Thyroid gland (tissue), 4 donors: ENCODE results near the gene IRGC. TPM values are rescaled to one million over a fixed set of nuclear protein-coding genes. Genes with fewer than 3 reads are reported as not detected.

Source experiments
- DNase-seq, 2 donors: peaks; one replicate each; pipeline ENCODE4 v3.0.0-alpha.2; 2019
- H3K27ac ChIP-seq, 3 donors: fragments of 200-600 bp; sonication (generic); 1 replicate in 2 of 3; 2 replicates in 1 of 3; pipeline ENCODE4 v1.5.1; 2016 to 2019; ENCODE audit warnings: mild to moderate bottlenecking in 1 of 3, moderate library complexity in 1 of 3
- H3K27me3 ChIP-seq: fragments of 200-600 bp; sonication (generic); one replicate; pipeline ENCODE4 v1.5.1; 2019
- H3K36me3 ChIP-seq, 2 donors: fragments of 200-600 bp; sonication (generic); one replicate each; pipeline ENCODE4 v1.5.1; 2016 to 2019
- H3K4me1 ChIP-seq, 2 donors: fragments of 200-600 bp; sonication (generic); one replicate each; pipeline ENCODE4 v1.5.1; 2017 to 2019
- H3K4me3 ChIP-seq, 3 donors: fragments of 200-600 bp; sonication (generic); replicated peaks in 1 of 3; 1 replicate in 2 of 3; 2 replicates in 1 of 3; pipeline ENCODE4 v1.5.1; 2016; ENCODE audit warnings: mild to moderate bottlenecking in 1 of 3
- H3K9me3 ChIP-seq: fragments of 200-600 bp; sonication (generic); one replicate; pipeline ENCODE4 v1.5.1; 2017
- POLR2A ChIP-seq, 2 donors: fragments of 450-650 bp; IDR thresholded peaks; one replicate each; pipeline ENCODE4 v1.6.1; 2017; ENCODE audit warnings: antibody characterized with exemption in 2 of 2, mild to moderate bottlenecking in 2 of 2, moderate library complexity in 1 of 2
- WGBS, 2 donors: methylation state at CpG; one replicate each; pipeline ENCODE4 v1.1.5; 2017; 5-methylcytosine and 5-hydroxymethylcytosine counted together
- intact Hi-C: fragments of 100-400 bp; cut with DNase I; formaldehyde crosslinking; loops from one replicate; pipeline ENCODE4 v1.15.1; 2023
- total RNA-seq, 4 donors: library from RNA; depleted of rRNA; stranded (reverse); fragments of >200 nt; gene quantifications; one replicate each; pipeline ENCODE4 v1.2.3, GENCODE V29; 2016
- TF ChIP-seq, protein P1 (sequence below), 6 experiments: fragments of 200-600 bp in 3 of 6; fragments of 450-650 bp in 3 of 6; sonication (generic) in 3 of 6; IDR thresholded peaks; one replicate each; pipeline ENCODE4 v1.5.1; 2016 to 2019; ENCODE audit warnings: antibody characterized with exemption in 6 of 6, mild to moderate bottlenecking in 2 of 6, inconsistent platforms in 1 of 6, moderate library complexity in 1 of 6

IRGC gene
- total RNA-seq, 4 donors from 2014 or later = 1.1 TPM; not detected in 3

DNA sequence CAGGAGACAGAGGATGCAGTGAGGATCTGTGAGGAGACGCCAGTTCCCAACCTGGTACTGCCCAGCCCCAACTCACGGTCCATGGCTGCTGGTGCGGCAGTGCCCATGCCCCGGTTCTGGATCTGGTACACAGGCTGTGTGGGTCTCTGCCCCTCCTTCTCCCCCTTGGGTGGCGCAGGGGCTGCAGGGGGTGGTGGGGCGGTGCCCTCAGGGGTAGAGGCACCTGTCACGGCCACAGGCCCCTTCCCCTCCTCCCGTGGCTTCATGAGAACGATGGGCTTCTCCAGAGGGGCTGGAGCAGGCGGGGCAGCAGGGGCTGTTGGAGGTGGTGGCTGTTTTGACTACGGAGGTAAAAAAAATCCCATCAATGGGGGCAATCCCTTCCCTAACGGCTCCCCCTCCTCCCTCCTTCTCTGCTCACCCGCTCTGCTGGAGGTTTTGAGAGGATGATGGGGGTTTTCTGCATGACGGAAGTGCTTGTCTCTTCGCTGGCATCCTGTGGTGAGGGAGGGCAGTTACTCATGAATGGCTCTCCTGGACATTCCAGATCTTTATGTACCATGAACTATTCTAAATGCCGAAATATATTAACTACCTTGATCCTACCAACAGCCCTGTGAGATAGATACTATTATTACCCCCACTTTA lies 31.8 kb downstream of the IRGC start:
- Histone ChIP-seq H3K27me3 (no peaks in the 10 kb centered on the region), H3K4me3 (no peak overlapping the region), H3K27ac (no peak overlapping the region), H3K36me3 (peaks cover 40 to 53% of the 10 kb centered on the region in 2 donors), H3K9me3 (no peaks in the 10 kb centered on the region), H3K4me1 (no peaks in the 10 kb centered on the region)
- TF ChIP-seq POLR2A (IDR thresholded peaks at IDR 0.05) = no peak
- TF ChIP-seq, protein P1, sequence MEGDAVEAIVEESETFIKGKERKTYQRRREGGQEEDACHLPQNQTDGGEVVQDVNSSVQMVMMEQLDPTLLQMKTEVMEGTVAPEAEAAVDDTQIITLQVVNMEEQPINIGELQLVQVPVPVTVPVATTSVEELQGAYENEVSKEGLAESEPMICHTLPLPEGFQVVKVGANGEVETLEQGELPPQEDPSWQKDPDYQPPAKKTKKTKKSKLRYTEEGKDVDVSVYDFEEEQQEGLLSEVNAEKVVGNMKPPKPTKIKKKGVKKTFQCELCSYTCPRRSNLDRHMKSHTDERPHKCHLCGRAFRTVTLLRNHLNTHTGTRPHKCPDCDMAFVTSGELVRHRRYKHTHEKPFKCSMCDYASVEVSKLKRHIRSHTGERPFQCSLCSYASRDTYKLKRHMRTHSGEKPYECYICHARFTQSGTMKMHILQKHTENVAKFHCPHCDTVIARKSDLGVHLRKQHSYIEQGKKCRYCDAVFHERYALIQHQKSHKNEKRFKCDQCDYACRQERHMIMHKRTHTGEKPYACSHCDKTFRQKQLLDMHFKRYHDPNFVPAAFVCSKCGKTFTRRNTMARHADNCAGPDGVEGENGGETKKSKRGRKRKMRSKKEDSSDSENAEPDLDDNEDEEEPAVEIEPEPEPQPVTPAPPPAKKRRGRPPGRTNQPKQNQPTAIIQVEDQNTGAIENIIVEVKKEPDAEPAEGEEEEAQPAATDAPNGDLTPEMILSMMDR (IDR thresholded peaks at IDR 0.05) = no peak
- intact Hi-C loops = loop anchor here (5.0 kb wide), 1 partner anchor 35 kb away; the partner anchor contains the start of gene KCNN4
- no peak for DNase-seq
- WGBS, 2 donors = 83 to 84% methylated on average over 8 to 15 of the region's 16 CpGs

DNA sequence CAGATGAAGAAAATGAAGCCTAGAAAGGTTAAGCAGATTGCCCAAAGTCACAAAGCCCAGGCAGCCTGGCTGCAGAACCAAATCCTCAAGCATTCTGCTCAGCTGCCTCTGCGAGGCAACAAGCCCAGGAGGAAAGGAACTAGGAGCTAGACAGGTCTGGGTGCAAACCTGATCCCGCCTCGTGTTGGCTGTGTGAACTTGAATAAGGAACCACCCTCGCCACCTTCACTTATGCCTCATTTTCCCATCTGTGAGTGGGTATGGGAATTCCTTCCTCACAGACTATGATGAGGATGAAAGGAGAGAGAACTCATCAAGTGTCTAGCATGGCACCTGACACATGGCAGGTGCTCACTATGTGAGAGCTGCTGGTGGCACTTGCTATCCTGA lies 32.3 kb downstream of the IRGC start:
- DNase-seq = no peak
- Histone ChIP-seq H3K4me1 (peaks cover 3 to 4% of the 10 kb centered on the region in 2 donors), H3K27me3 (no peaks in the 10 kb centered on the region), H3K27ac (no peak overlapping the region), H3K4me3 (no peak overlapping the region), H3K9me3 (no peaks in the 10 kb centered on the region), H3K36me3 (peaks cover 40 to 53% of the 10 kb centered on the region in 2 donors)
- intact Hi-C loops = loop anchor here (5.0 kb wide), 1 partner anchor 34 kb away; the partner anchor contains the start of gene KCNN4
- WGBS, 2 donors = 87 to 90% methylated on average over 4 of the region's 4 CpGs
- TF ChIP-seq POLR2A (IDR thresholded peaks at IDR 0.05) = no peak
- TF ChIP-seq, protein P1 (IDR thresholded peaks at IDR 0.05) = no peak

- peaks cover 40 to 51% of the 10 kb centered on the region in 2 donors for H3K36me3 ChIP-seq
- H3K4me1 ChIP-seq = peaks cover 8 to 9% of the 10 kb centered on the region in 2 donors
- H3K27me3 ChIP-seq = no peaks in the 10 kb centered on the region
- DNase-seq = no peak
- no peak overlapping the region for H3K4me3 ChIP-seq
- WGBS, 2 donors = 77 to 79% methylated on average over 4 of the region's 4 CpGs
- intact Hi-C loops = loop anchor here (5.0 kb wide), 1 partner anchor 34 kb away; the partner anchor contains the start of gene KCNN4
- H3K9me3 ChIP-seq = no peaks in the 10 kb centered on the region
- no peak for TF ChIP-seq POLR2A (IDR thresholded peaks at IDR 0.05)
- TF ChIP-seq, protein P1 (IDR thresholded peaks at IDR 0.05) = no peak
- H3K27ac ChIP-seq = no peak overlapping the region
Observed at GRCh38 chr19:43748685-43749084, 32.8 kb downstream of the IRGC start.

DNA sequence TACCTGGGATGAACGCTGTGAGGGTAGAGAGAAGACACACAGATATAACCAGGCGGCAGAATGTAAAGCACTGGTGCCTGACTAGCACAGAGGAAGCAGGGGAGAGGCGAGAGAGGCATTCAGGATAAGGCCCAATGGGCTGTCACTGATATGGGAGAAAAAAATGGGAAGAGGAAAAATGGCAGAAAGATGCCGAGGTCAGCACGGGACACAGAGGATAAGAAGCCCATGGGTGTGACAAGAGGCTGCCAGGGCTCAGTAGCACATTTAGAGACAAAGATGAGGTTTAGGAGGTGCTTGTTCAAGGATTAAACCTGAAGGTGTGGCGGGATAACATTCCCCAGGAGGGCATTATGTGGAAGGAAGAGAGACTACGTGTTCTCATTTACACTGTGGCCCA lies 33.3 kb downstream of the IRGC start:
- Histone ChIP-seq H3K9me3 (no peaks in the 10 kb centered on the region), H3K36me3 (peaks cover 40 to 46% of the 10 kb centered on the region in 2 donors), H3K4me3 (no peak overlapping the region), H3K27me3 (no peaks in the 10 kb centered on the region), H3K4me1 (peaks cover 11 to 13% of the 10 kb centered on the region in 2 donors), H3K27ac (no peak overlapping the region)
- WGBS, 2 donors = 87 to 89% methylated on average over 7 of the region's 7 CpGs
- intact Hi-C loops = loop anchor here (5.0 kb wide), 1 partner anchor 33 kb away; the partner anchor contains the start of gene KCNN4
- no peak for DNase-seq
- TF ChIP-seq POLR2A (IDR thresholded peaks at IDR 0.05) = no peak
- TF ChIP-seq, protein P1 (IDR thresholded peaks at IDR 0.05) = no peak

- Histone ChIP-seq H3K27me3 (no peaks in the 10 kb centered on the region), H3K4me1 (peaks cover 11 to 13% of the 10 kb centered on the region in 2 donors), H3K36me3 (peaks cover 40 to 41% of the 10 kb centered on the region in 2 donors), H3K4me3 (no peak overlapping the region), H3K27ac (no peak overlapping the region), H3K9me3 (no peaks in the 10 kb centered on the region)
- 91 to 100% methylated on average over 1 of the region's 1 CpG for WGBS, 2 donors
- TF ChIP-seq POLR2A (IDR thresholded peaks at IDR 0.05) = no peak
- TF ChIP-seq, protein P1 (IDR thresholded peaks at IDR 0.05) = no peak
- intact Hi-C loops = loop anchor here (5.0 kb wide), 1 partner anchor 32 kb away; the partner anchor contains the start of gene KCNN4
- DNase-seq = no peak
Observed at GRCh38 chr19:43749898-43750297, 34.0 kb downstream of the IRGC start.
